WTC11 (cell line): Measurements from ENCODE around the gene STK32C. TPM values are rescaled to one million over a fixed set of nuclear protein-coding genes. Genes with fewer than 3 reads are reported as not detected.

Source experiments
- ATAC-seq: fragments of 200-7000 bp; cut with Tn5 transposase; 2 replicates; pipeline ENCODE4 v1.10.0; 2021; ENCODE audit warnings: mild to moderate bottlenecking, moderate library complexity
- CTCF ChIA-PET: fragments of 300-600 bp; sonication (Branson Sonifier 250); formaldehyde crosslinking; loops from one replicate; lab custom pipeline; 2021; ENCODE audit warnings: antibody characterized with exemption; lab: Charles Lee
- POLR2A ChIA-PET: fragments of 350-600 bp; sonication (Branson Sonifier 250); formaldehyde crosslinking; loops from one replicate; lab custom pipeline; 2021; ENCODE audit warnings: antibody characterized with exemption; lab: Charles Lee
- DNase-seq: peaks from one replicate; pipeline ENCODE4 v3.0.0; 2021; ENCODE audit warnings: low spot score
- H3K27ac Mint-ChIP-seq: 2 replicates; pipeline ENCODE4 v1.8.0; 2021; ENCODE audit warnings: mixed read lengths
- H3K27me3 Mint-ChIP-seq: 2 replicates; pipeline ENCODE4 v1.8.0; 2021; ENCODE audit warnings: low read depth, mild to moderate bottlenecking, moderate library complexity, mixed read lengths
- H3K36me3 Mint-ChIP-seq: 2 replicates; pipeline ENCODE4 v1.8.0; 2021; ENCODE audit warnings: mixed read lengths
- H3K4me1 Mint-ChIP-seq: 2 replicates; pipeline ENCODE4 v1.8.0; 2022; ENCODE audit warnings: mixed read lengths
- H3K4me3 Mint-ChIP-seq: 2 replicates; pipeline ENCODE4 v1.8.0; 2021; ENCODE audit warnings: mild to moderate bottlenecking, moderate library complexity, mixed read lengths
- H3K9me3 Mint-ChIP-seq: 2 replicates; pipeline ENCODE4 v1.8.0; 2021; ENCODE audit warnings: mixed read lengths
- CREB1 ChIP-seq: sonication (generic); formaldehyde crosslinking; IDR thresholded peaks from 2 replicates; pipeline ENCODE4 v1.8.0; 2023; ENCODE audit warnings: mild to moderate bottlenecking, missing genetic modification reagents
- E2F4 ChIP-seq: sonication (generic); formaldehyde crosslinking; IDR thresholded peaks from 2 replicates; pipeline ENCODE4 v1.8.1; 2022; ENCODE audit warnings: low read depth, mild to moderate bottlenecking, moderate library complexity, missing genetic modification reagents, borderline replicate concordance
- ESRRA ChIP-seq: sonication (generic); formaldehyde crosslinking; IDR thresholded peaks from 2 replicates; pipeline ENCODE4 v1.8.1; 2022; ENCODE audit warnings: mild to moderate bottlenecking, missing genetic modification reagents, borderline replicate concordance
- ETV6 ChIP-seq: sonication (generic); formaldehyde crosslinking; IDR thresholded peaks from 2 replicates; pipeline ENCODE4 v1.8.1; 2022; ENCODE audit warnings: mild to moderate bottlenecking, missing genetic modification reagents
- FOXP1 ChIP-seq: sonication (generic); formaldehyde crosslinking; IDR thresholded peaks from 2 replicates; pipeline ENCODE4 v1.8.0; 2022; ENCODE audit warnings: missing genetic modification reagents, mild to moderate bottlenecking, moderate library complexity, borderline replicate concordance
- HMGXB4 ChIP-seq: sonication (generic); formaldehyde crosslinking; IDR thresholded peaks from 2 replicates; pipeline ENCODE4 v1.8.1; 2023; ENCODE audit warnings: mild to moderate bottlenecking, moderate library complexity, missing genetic modification reagents
- IRF1 ChIP-seq: sonication (generic); formaldehyde crosslinking; IDR thresholded peaks from 2 replicates; pipeline ENCODE4 v1.8.0; 2023; ENCODE audit warnings: missing genetic modification reagents
- KAT7 ChIP-seq: sonication (generic); formaldehyde crosslinking; IDR thresholded peaks from 2 replicates; pipeline ENCODE4 v1.8.1; 2023; ENCODE audit warnings: missing genetic modification reagents, mild to moderate bottlenecking, borderline replicate concordance
- MLX ChIP-seq: sonication (generic); formaldehyde crosslinking; IDR thresholded peaks from 2 replicates; pipeline ENCODE4 v1.8.1; 2023; ENCODE audit warnings: mild to moderate bottlenecking, missing genetic modification reagents, moderate library complexity
- MXD4 ChIP-seq: fragments of 250-450 bp; sonication (Bioruptor Pico); IDR thresholded peaks from 2 replicates; pipeline ENCODE4 v1.8.0; 2021; ENCODE audit warnings: mild to moderate bottlenecking, moderate library complexity, borderline replicate concordance
- NFATC4 ChIP-seq: fragments of 250-450 bp; sonication (Bioruptor Pico); IDR thresholded peaks from 2 replicates; pipeline ENCODE4 v1.9.0; 2021; ENCODE audit warnings: mild to moderate bottlenecking
- NFE2L1 ChIP-seq: sonication (generic); formaldehyde crosslinking; IDR thresholded peaks from 2 replicates; pipeline ENCODE4 v1.8.1; 2023; ENCODE audit warnings: missing genetic modification reagents
- NFYB ChIP-seq: sonication (generic); formaldehyde crosslinking; conservative IDR thresholded peaks from 2 replicates; pipeline ENCODE4 v1.8.0; 2022; ENCODE audit warnings: low read depth, missing genetic modification reagents
- NR1H2 ChIP-seq: sonication (generic); formaldehyde crosslinking; IDR thresholded peaks from 2 replicates; pipeline ENCODE4 v1.9.0; 2021; ENCODE audit warnings: mild to moderate bottlenecking, moderate library complexity, missing genetic modification reagents
- NR3C1 ChIP-seq: sonication (generic); formaldehyde crosslinking; conservative IDR thresholded peaks from 2 replicates; pipeline ENCODE4 v1.8.1; 2023; ENCODE audit warnings: low read depth, mild to moderate bottlenecking, missing genetic modification reagents
- PRDM15 ChIP-seq: sonication (generic); formaldehyde crosslinking; IDR thresholded peaks from 2 replicates; pipeline ENCODE4 v1.8.0; 2022; ENCODE audit warnings: missing genetic modification reagents
- PREB ChIP-seq: sonication (generic); formaldehyde crosslinking; IDR thresholded peaks from 2 replicates; pipeline ENCODE4 v1.8.1; 2022; ENCODE audit warnings: mild to moderate bottlenecking, missing genetic modification reagents, moderate library complexity, borderline replicate concordance
- RELA ChIP-seq: sonication (generic); formaldehyde crosslinking; IDR thresholded peaks from 2 replicates; pipeline ENCODE4 v1.8.1; 2022; ENCODE audit warnings: missing genetic modification reagents, mild to moderate bottlenecking, borderline replicate concordance
- SMAD3 ChIP-seq: sonication (generic); formaldehyde crosslinking; IDR thresholded peaks from 2 replicates; pipeline ENCODE4 v1.8.0; 2022; ENCODE audit warnings: missing genetic modification reagents, mild to moderate bottlenecking, borderline replicate concordance
- SMAD4 ChIP-seq: sonication (generic); formaldehyde crosslinking; IDR thresholded peaks from 2 replicates; pipeline ENCODE4 v1.8.0; 2022; ENCODE audit warnings: mild to moderate bottlenecking, missing genetic modification reagents
- TP53 ChIP-seq: sonication (generic); formaldehyde crosslinking; IDR thresholded peaks from 2 replicates; pipeline ENCODE4 v1.8.1; 2023; ENCODE audit warnings: mild to moderate bottlenecking, missing genetic modification reagents
- ZNF425 ChIP-seq: fragments of 250-450 bp; sonication (Bioruptor Pico); conservative IDR thresholded peaks from 2 replicates; pipeline ENCODE4 v1.9.0; 2021; ENCODE audit warnings: mild to moderate bottlenecking
- total RNA-seq: library from RNA; stranded (reverse); gene quantifications from 3 replicates; pipeline ENCODE4 v1.2.3, GENCODE V29; 2021

STK32C gene
- total RNA-seq, 1 experiment from 2014 or later, result 20.7 TPM

GRCh38 chr10:132345345-132345744 lies 37.6 kb upstream of the STK32C start:
- Mint-ChIP-seq H3K4me3 (no peak overlapping the region), H3K36me3 (no peaks in the 10 kb centered on the region)

GRCh38 chr10:132344386-132344785 lies 36.6 kb upstream of the STK32C start:
- no peak overlapping the region for H3K27ac Mint-ChIP-seq
- POLR2A ChIA-PET, result no interaction called here
- H3K27me3 Mint-ChIP-seq, result no peaks in the 10 kb centered on the region
- ATAC-seq, result no peak
- H3K9me3 Mint-ChIP-seq, result no peaks in the 10 kb centered on the region
- no peaks in the 10 kb centered on the region for H3K36me3 Mint-ChIP-seq
- CTCF ChIA-PET, result interaction anchor here (2.2 kb wide), 1 partner anchor 16 kb away, joined by 6 read pairs; no protein-coding TSS in a partner anchor
- TF ChIP-seq NFYB, result no peak
- no peak for TF ChIP-seq MXD4
- H3K4me1 Mint-ChIP-seq, result no peaks in the 10 kb centered on the region
- no peak overlapping the region for H3K4me3 Mint-ChIP-seq
- DNase-seq, result no peak

More at GRCh38 chr10:132345345-132345744, 37.6 kb upstream of the STK32C start:
- ATAC-seq (no peak), DNase-seq (no peak)
- CTCF ChIA-PET, result interaction anchor here (2.2 kb wide), 1 partner anchor 15 kb away, joined by 6 read pairs; no protein-coding TSS in a partner anchor
- H3K4me1 Mint-ChIP-seq, result no peaks in the 10 kb centered on the region
- no peaks in the 10 kb centered on the region for H3K9me3 Mint-ChIP-seq
- TF ChIP-seq PRDM15 (CRISPR knock-in tag) (no peak), PREB (no peak), NR1H2 (CRISPR knock-in tag) (no peak), MLX (CRISPR knock-in tag) (no peak), NFATC4 (CRISPR knock-in tag) (no peak), SMAD4 (CRISPR knock-in tag) (no peak), NFE2L1 (no peak), KAT7 (CRISPR knock-in tag) (no peak), IRF1 (CRISPR knock-in tag) (no peak), HMGXB4 (no peak), ESRRA (CRISPR knock-in tag) (no peak)
- no peaks in the 10 kb centered on the region for H3K27me3 Mint-ChIP-seq
- POLR2A ChIA-PET, result no interaction called here
- no peak overlapping the region for H3K27ac Mint-ChIP-seq

GRCh38 chr10:132342553-132342952 lies 34.8 kb upstream of the STK32C start:
- no peak overlapping the region for H3K4me3 Mint-ChIP-seq
- no peaks in the 10 kb centered on the region for H3K36me3 Mint-ChIP-seq
- ChIA-PET CTCF (no interaction called here), POLR2A (no interaction called here)
- DNase-seq (no peak), ATAC-seq (no peak)
- H3K4me1 Mint-ChIP-seq, result peaks cover 1% of the 10 kb centered on the region; the same call in 1 of the 2 replicates
- H3K9me3 Mint-ChIP-seq, result no peaks in the 10 kb centered on the region
- H3K27me3 Mint-ChIP-seq, result no peaks in the 10 kb centered on the region
- H3K27ac Mint-ChIP-seq, result no peak overlapping the region
- TF ChIP-seq NR3C1 (CRISPR knock-in tag) (no peak), RELA (CRISPR knock-in tag) (no peak), FOXP1 (no peak), KAT7 (CRISPR knock-in tag) (no peak), SMAD3 (CRISPR knock-in tag) (no peak), ETV6 (CRISPR knock-in tag) (no peak), CREB1 (CRISPR knock-in tag) (no peak), TP53 (CRISPR knock-in tag) (no peak), ZNF425 (no peak), SMAD4 (CRISPR knock-in tag) (no peak), E2F4 (no peak)
